Activated T-cell treated with anti-CD3 and anti-CD28 coated beads, Interleukin-2, amount 50 U/mL, for 72 hours (primary cell): ENCODE measurements around the gene MTNR1A. TPM values are rescaled to one million over a fixed set of nuclear protein-coding genes. Genes with fewer than 3 reads are reported as not detected.

Experiments used
- ATAC-seq, 2 donors: fragments of 150-1000 bp; cut with Tn5 transposase; replicated peaks in 1 of 2; 2 replicates each; pipeline ENCODE4 v1.10.0; 2021; ENCODE audit warnings: moderate library complexity in 2 of 2, mild to moderate bottlenecking in 1 of 2
- DNase-seq, 2 donors: peaks; one replicate each; pipeline ENCODE4 v3.0.0; 2021 to 2022; ENCODE audit warnings: mixed read lengths in 1 of 2
- H3K27ac Mint-ChIP-seq: one replicate; pipeline ENCODE4 v1.8.0; 2022; ENCODE audit warnings: mild to moderate bottlenecking, moderate library complexity, mixed read lengths
- H3K27me3 Mint-ChIP-seq: one replicate; pipeline ENCODE4 v1.8.0; 2022; ENCODE audit warnings: low read depth, mixed read lengths
- H3K36me3 Mint-ChIP-seq, 2 donors: one replicate each; pipeline ENCODE4 v1.8.0; 2022; ENCODE audit warnings: mixed read lengths in 2 of 2, mild to moderate bottlenecking in 1 of 2; ENCODE audit not compliant: insufficient read depth in 2 of 2
- H3K4me1 Mint-ChIP-seq: one replicate; pipeline ENCODE4 v1.8.0; 2022; ENCODE audit warnings: low read depth, mixed read lengths
- H3K4me3 Mint-ChIP-seq, 2 donors: one replicate each; pipeline ENCODE4 v1.8.0; 2022; ENCODE audit warnings: mild to moderate bottlenecking in 2 of 2, mixed read lengths in 2 of 2, moderate library complexity in 2 of 2
- H3K9me3 Mint-ChIP-seq, 2 donors: one replicate each; pipeline ENCODE4 v1.8.0; 2022; ENCODE audit warnings: mixed read lengths in 2 of 2
- total RNA-seq, 2 donors: library from RNA; stranded (reverse); gene quantifications; one replicate each; pipeline ENCODE4 v1.2.3, GENCODE V29; 2022

MTNR1A gene
- total RNA-seq = not detected

DNA sequence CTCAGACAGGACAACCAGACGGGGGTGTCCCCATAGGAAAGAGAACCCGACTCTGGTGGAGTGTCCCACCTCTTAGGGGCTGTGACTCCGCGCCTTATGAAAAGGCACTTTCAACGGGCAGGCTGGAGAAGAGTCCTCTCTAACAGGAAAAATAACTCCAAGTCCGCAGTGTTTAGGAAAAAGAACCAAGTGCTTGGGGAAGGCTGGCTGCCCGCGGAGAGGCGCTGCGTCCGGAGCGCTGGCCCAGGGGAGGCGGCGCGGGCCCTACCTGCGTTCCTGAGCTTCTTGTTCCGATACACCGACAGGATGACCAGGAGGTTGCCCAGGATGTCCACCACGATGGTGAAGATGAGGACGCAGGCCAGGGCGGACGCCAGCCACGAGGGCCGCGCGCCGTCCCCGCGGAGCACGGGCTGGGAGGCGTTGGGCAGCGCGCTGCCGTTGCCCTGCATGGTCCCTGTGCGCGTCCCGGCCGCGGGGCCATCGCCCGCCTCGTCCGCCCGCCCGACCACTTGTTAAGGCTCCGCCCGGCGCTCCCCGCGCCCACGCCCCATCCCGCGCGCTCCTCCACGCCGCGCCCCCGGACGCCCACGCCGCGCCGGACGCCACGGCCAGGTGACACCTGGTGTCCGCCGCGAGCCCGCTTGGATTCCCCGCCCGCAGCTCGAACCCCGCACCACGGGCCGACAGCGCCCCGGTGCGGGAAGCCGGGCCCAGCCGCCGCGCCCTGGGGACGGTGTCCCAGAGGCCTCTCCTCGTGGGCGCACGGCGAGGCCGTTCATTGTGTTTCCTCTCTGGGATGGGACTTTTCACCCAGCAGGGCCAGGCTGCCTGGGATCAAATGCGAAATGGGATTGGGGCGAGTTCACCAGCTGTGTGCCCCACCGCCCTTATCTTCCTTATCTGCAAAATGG is at the start of gene MTNR1A:
Gene MTNR1A (minus strand): TSS at position 654 of the 914 bp plus-strand sequence. CDS start 202 bp downstream, at position 452.
- Mint-ChIP-seq H3K4me1 (peaks cover 4% of the 10 kb centered on the region), H3K36me3 (no peaks in the 10 kb centered on the region), H3K9me3 (no peaks in the 10 kb centered on the region), H3K4me3 (no peak within 1 kb of the TSS), H3K27ac (no peak within 1 kb of the TSS), H3K27me3 (peaks cover 24% of the 10 kb centered on the region)
- no peak for DNase-seq
- no peak for ATAC-seq

DNA sequence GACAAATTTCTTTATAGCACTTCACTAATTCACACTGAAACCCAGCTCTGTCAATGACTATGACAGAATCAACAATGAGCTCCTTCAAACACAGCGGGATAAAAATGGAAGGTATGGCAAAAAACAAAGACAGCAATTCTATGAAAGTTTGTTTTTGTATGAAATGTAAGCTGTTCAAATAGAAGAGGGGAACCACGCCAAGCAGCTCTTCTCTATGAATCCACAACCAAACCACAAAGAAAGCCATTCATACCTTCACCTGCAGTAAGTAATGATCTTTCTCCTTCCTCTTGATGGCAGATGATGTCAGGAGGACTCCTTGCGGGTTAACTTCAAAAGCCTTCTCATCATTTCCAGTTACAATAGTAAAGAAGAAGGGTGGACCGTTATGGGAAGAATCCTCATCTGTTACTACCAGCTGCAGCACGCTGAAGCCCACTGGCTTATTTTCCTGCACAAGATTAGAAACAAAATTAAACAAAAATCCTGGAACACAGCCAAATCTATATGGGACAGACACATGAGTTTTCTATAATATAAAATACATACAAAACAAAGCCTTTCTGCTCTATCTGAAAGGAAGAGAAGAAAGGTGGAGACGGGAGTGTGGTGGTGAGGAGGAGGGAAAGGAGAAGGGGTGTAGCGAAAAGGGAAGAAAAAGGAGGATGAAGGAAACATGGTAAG is 48.9 kb upstream of the MTNR1A start:
- Mint-ChIP-seq H3K36me3 (no peaks in the 10 kb centered on the region), H3K4me1 (no peaks in the 10 kb centered on the region), H3K4me3 (no peak overlapping the region), H3K27me3 (no peaks in the 10 kb centered on the region), H3K27ac (no peak overlapping the region), H3K9me3 (no peaks in the 10 kb centered on the region)
- DNase-seq (no peak), ATAC-seq (no peak)

GRCh38 chr4:186602978-186603377 is 47.6 kb upstream of the MTNR1A start:
- no peaks in the 10 kb centered on the region for H3K36me3 Mint-ChIP-seq
- H3K9me3 Mint-ChIP-seq = no peaks in the 10 kb centered on the region
- ATAC-seq (no peak), DNase-seq (no peak)
- H3K4me1 Mint-ChIP-seq = no peaks in the 10 kb centered on the region
- H3K27ac Mint-ChIP-seq = no peak overlapping the region
- H3K4me3 Mint-ChIP-seq = no peak overlapping the region
- no peaks in the 10 kb centered on the region for H3K27me3 Mint-ChIP-seq

DNA sequence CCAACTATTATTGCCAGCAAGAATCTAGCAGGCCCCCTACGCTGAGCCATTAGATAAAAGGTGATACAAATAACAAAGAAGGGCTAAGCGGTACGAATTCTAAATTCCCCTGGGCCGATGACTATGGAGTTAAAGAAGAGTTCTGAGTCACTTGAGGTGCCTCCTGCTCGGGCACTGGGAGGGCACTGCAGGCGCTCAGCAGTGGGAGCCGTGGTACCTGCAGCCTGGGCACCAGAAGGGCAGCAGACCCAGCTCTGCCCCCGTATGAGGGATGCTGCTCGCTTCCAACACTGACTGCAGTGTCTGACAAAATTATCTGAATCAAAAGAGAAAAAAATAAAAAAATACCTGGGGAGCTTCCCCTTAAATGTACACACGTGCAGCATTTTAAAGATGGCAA is 44.1 kb upstream of the MTNR1A start:
- Mint-ChIP-seq H3K27me3 (no peaks in the 10 kb centered on the region), H3K36me3 (no peaks in the 10 kb centered on the region), H3K9me3 (no peaks in the 10 kb centered on the region), H3K4me1 (no peaks in the 10 kb centered on the region), H3K27ac (no peak overlapping the region), H3K4me3 (no peak overlapping the region)
- ATAC-seq = no peak
- DNase-seq = no peak

GRCh38 chr4:186598686-186599085 is 43.3 kb upstream of the MTNR1A start:
- no peak for DNase-seq
- no peaks in the 10 kb centered on the region for H3K4me1 Mint-ChIP-seq
- H3K9me3 Mint-ChIP-seq = no peaks in the 10 kb centered on the region
- no peak overlapping the region for H3K4me3 Mint-ChIP-seq
- no peak for ATAC-seq
- H3K27me3 Mint-ChIP-seq = no peaks in the 10 kb centered on the region
- H3K27ac Mint-ChIP-seq = no peak overlapping the region
- H3K36me3 Mint-ChIP-seq = no peaks in the 10 kb centered on the region

GRCh38 chr4:186596850-186597390 is 41.6 kb upstream of the MTNR1A start:
- Mint-ChIP-seq H3K27ac (no peak overlapping the region), H3K36me3 (no peaks in the 10 kb centered on the region), H3K4me1 (no peaks in the 10 kb centered on the region), H3K4me3 (no peak overlapping the region), H3K27me3 (peaks cover 6% of the 10 kb centered on the region), H3K9me3 (no peaks in the 10 kb centered on the region)
- DNase-seq (no peak), ATAC-seq (no peak)

DNA sequence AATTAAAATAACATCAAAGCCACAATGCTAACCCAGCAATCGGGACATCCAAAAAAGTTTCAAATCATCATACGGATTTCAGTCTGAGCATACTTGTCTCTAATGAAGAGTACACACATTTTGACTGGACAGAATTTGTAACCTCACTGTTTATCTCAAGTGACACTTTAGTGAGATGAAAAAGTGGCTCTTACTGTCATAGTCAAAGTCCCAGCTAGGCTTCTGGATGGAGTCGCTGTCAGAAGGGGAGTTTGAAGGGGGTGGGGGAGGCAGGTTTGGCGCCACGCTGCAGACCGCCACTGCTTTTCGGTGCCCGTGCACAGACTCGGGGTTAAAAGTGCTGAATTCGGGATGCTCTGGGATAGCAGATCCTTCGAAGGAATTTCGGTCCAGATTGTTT is 41.0 kb upstream of the MTNR1A start:
- no peak for ATAC-seq
- Mint-ChIP-seq H3K36me3 (no peaks in the 10 kb centered on the region), H3K9me3 (no peaks in the 10 kb centered on the region), H3K4me3 (no peak overlapping the region), H3K27ac (no peak overlapping the region), H3K4me1 (no peaks in the 10 kb centered on the region), H3K27me3 (peaks cover 6% of the 10 kb centered on the region)
- DNase-seq = no peak

DNA sequence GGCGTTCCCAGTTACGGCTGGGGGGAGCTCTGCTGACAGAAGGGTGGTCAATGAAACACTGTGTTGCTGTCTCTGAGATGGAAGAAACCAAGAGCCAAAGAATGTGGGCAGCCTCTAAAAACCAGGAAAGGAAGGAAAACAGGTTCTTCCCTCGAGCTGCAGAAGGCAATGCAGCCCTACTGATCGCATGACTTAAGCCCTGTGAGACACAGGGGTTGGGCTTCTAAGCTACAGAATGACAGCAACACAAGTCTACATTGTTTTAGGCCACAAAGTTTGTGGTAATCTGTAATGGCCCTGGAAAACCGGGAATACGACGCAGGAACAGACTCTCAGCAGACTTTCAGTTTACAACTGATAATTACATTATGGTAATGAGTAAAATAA is 38.2 kb upstream of the MTNR1A start:
- DNase-seq = no peak
- no peak for ATAC-seq
- Mint-ChIP-seq H3K9me3 (no peaks in the 10 kb centered on the region), H3K4me1 (no peaks in the 10 kb centered on the region), H3K4me3 (no peak overlapping the region), H3K27me3 (peaks cover 6% of the 10 kb centered on the region), H3K36me3 (no peaks in the 10 kb centered on the region), H3K27ac (no peak overlapping the region)

DNA sequence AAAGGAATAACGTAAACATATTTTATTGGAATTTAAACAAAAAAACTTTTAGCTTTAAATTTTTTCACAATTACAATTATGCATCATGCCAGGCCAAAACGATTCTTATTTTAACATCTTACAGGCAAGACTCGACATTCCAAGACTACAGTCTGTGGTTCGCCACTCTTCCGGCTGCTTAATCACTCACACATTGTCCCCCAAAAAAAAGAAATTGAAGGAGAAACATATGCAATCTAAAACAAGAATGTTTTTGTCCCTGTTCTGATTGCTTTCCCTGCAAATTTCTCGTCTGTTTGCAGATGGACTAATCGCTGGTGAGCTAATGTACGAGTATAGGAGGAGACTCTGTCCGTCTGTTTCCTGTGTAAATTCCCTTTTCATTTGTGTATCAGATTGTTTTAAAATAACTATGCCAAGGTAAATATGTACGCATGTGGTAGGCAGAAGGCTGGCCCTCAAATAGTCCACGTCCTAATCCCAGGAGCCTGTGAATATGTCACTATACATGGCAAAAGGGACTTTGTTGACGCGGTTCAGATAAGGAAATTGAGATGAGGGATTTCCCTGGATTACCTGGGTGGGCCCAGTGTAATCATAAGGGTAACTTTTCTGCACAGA is 37.7 kb upstream of the MTNR1A start:
- DNase-seq = no peak
- Mint-ChIP-seq H3K4me1 (no peaks in the 10 kb centered on the region), H3K27ac (no peak overlapping the region), H3K9me3 (no peaks in the 10 kb centered on the region), H3K27me3 (peaks cover 6% of the 10 kb centered on the region), H3K36me3 (no peaks in the 10 kb centered on the region), H3K4me3 (no peak overlapping the region)
- no peak for ATAC-seq

DNA sequence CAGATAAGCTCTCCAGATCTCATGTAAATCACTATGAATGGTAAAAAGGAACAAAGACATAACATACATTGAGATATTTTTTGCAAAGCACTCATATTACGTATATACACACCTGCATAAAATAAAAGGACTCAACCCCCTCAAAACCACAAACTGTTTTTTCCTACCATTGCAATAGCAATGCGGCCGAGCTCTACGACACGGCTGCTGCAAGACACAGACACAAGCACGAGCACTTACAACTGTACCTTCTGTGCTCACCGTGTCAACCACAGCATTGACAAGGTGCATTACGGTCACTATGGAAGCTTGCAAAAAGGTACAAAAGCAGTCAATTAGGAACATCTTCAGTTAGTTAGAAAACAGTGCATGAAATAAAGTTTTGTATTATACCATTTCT is 37.1 kb upstream of the MTNR1A start:
- DNase-seq (no peak), ATAC-seq (no peak)
- Mint-ChIP-seq H3K4me3 (no peak overlapping the region), H3K9me3 (no peaks in the 10 kb centered on the region), H3K4me1 (no peaks in the 10 kb centered on the region), H3K27me3 (peaks cover 6% of the 10 kb centered on the region), H3K36me3 (no peaks in the 10 kb centered on the region), H3K27ac (no peak overlapping the region)

DNA sequence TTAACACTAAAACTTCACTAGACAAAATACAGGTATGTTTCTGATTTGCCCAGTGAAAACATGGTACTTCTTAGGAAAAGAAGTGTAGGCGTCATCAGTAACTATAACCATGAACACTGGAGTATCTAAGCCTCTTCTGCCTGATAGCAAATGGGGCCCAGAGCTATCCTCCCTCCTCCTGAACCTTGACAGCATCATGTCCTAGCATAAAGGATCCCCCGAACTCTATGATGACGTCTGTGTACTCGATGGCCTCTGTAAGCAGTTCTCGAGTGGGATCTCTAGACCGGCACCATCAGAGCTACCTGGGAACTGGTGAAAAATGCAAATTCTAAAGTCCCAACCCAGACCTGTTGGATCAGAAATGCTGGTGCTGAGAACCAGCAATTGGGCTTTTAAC is 36.3 kb upstream of the MTNR1A start:
- no peaks in the 10 kb centered on the region for H3K9me3 Mint-ChIP-seq
- DNase-seq (no peak), ATAC-seq (no peak)
- no peak overlapping the region for H3K4me3 Mint-ChIP-seq
- H3K27ac Mint-ChIP-seq = no peak overlapping the region
- no peaks in the 10 kb centered on the region for H3K36me3 Mint-ChIP-seq
- no peaks in the 10 kb centered on the region for H3K4me1 Mint-ChIP-seq
- peaks cover 6% of the 10 kb centered on the region for H3K27me3 Mint-ChIP-seq

- ATAC-seq = no peak
- H3K4me3 Mint-ChIP-seq = no peak overlapping the region
- no peaks in the 10 kb centered on the region for H3K36me3 Mint-ChIP-seq
- H3K9me3 Mint-ChIP-seq = no peaks in the 10 kb centered on the region
- H3K4me1 Mint-ChIP-seq = no peaks in the 10 kb centered on the region
- no peak overlapping the region for H3K27ac Mint-ChIP-seq
- DNase-seq = no peak
- H3K27me3 Mint-ChIP-seq = peaks cover 6% of the 10 kb centered on the region
Measured at GRCh38 chr4:186588503-186588902, 33.1 kb upstream of the MTNR1A start.

DNA sequence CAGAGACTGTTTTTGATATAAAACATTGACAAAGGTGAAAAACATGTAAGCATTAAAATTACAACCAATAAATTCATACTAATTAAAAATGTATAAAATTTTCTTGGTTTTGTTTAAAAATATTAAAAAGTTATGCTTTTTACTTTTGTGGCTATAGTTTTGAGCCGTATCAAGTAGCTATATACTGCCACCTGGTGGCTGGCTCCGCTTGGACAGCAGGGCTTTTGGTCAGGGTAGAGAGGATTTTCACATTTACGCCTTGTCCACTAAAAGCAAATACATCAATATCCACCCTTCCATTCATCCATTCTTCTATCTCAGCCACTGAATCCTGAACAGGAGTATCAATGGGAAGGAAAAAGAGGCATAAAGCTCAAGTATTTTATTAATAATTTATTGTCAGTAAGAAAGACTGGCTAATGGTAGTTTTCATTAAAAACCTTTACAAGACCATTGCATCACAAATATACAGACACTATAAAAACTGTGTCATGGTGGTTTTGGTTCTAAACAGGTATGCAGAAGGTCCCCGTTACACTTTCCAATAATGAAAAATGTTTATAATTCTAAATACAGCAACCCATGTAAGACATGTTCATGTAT is 32.1 kb upstream of the MTNR1A start:
- Mint-ChIP-seq H3K4me3 (no peak overlapping the region), H3K9me3 (no peaks in the 10 kb centered on the region), H3K36me3 (no peaks in the 10 kb centered on the region), H3K4me1 (no peaks in the 10 kb centered on the region), H3K27ac (no peak overlapping the region), H3K27me3 (no peaks in the 10 kb centered on the region)
- peak; percentile 58 to 65 for DNase-seq
- ATAC-seq = no peak
